ENCODE data around the gene TIGD2.
A peak's percentile ranks its signal among the peaks of the same experiment; 100 is the strongest.

TIGD2 gene

DNA sequence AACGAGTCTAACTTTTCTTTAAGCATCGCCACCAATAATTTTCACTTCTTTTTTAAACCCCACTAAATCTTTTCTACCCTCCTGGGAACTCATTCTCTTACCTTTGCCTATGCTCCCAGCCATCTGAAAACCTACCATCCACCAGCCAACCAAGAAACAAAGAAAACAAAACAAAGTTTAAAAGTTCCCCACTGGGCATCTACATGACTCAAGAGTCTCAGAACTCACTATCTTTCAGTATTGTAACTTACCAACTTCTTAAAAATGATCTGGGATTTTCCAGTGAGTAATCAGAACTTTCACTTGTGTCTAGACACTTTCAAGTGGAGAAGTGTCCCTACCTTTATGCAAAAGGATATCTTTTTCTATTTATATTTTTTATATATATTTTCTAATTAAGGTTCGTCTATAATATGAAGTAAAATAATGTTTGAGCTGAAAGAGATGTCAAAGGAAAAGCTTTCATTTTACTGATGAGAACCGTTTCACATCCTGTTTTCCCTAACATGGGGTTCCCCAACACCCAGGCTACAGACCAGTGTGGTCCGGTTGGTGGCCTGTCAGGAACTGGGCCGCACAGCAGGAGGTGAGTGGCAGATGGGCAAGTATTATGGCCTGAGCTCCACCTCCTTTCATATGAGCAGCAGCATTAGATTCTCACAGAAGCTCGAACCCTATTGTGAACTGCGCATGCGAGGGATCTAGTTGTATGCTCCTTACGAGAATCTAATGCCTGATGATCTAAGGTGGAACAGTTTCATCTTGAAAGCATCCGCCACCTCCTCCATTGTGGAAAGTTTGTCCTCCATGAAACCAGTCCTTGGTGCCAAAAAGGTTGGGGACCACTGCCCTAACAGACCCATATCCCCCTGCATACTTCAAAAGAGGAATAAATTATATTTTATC is 9.8 kb upstream of the TIGD2 start:
- ChIA-PET POLR2A (no interaction called here), CTCF (no interaction called here)
- TF ChIP-seq NFRKB (IDR thresholded peaks at IDR 0.05): no peak
- no peak for TF ChIP-seq ARNT (IDR thresholded peaks at IDR 0.05)
- no peak for TF ChIP-seq PKNOX1 (IDR thresholded peaks at IDR 0.05)
- no peak for DNase-seq (ENCODE audit: extremely low spot score)

- POLR2A ChIA-PET: no interaction called here
- TF ChIP-seq LEF1 (IDR thresholded peaks at IDR 0.05; ENCODE audit: borderline replicate concordance) (no peak), SUZ12 (IDR thresholded peaks at IDR 0.05) (no peak), ELF4 (IDR thresholded peaks at IDR 0.05) (no peak), L3MBTL2 (conservative IDR thresholded peaks at IDR 0.05) (no peak), PKNOX1 (IDR thresholded peaks at IDR 0.05) (no peak), BHLHE40 (IDR thresholded peaks at IDR 0.05; ENCODE audit: borderline replicate concordance) (no peak), TARDBP (IDR thresholded peaks at IDR 0.05) (no peak)
- CTCF ChIA-PET: no interaction called here
- no peak for DNase-seq (ENCODE audit: extremely low spot score)
Measured at GRCh38 chr4:89105726-89106125, 5.6 kb upstream of the TIGD2 start.

GRCh38 chr4:89108091-89108490 is 3.2 kb upstream of the TIGD2 start:
- DNase-seq (ENCODE audit: extremely low spot score): no peak
- TF ChIP-seq SP1 (IDR thresholded peaks at IDR 0.05) (no peak), PKNOX1 (IDR thresholded peaks at IDR 0.05) (no peak), LEF1 (IDR thresholded peaks at IDR 0.05; ENCODE audit: borderline replicate concordance) (no peak), ZNF384 (IDR thresholded peaks at IDR 0.05) (no peak), HDGF (IDR thresholded peaks at IDR 0.05; ENCODE audit: borderline replicate concordance) (no peak), ARNT (IDR thresholded peaks at IDR 0.05) (no peak), CTBP1 (IDR thresholded peaks at IDR 0.05; ENCODE audit: borderline replicate concordance) (no peak), TARDBP (IDR thresholded peaks at IDR 0.05) (no peak), FOXM1 (IDR thresholded peaks at IDR 0.05; ENCODE audit: borderline replicate concordance) (no peak), BHLHE40 (IDR thresholded peaks at IDR 0.05; ENCODE audit: borderline replicate concordance) (no peak), L3MBTL2 (conservative IDR thresholded peaks at IDR 0.05) (no peak), SUZ12 (IDR thresholded peaks at IDR 0.05) (no peak), NFRKB (IDR thresholded peaks at IDR 0.05) (no peak), FOXA1 (IDR thresholded peaks at IDR 0.05) (no peak), FOXK2 (IDR thresholded peaks at IDR 0.05) (no peak), ELF4 (IDR thresholded peaks at IDR 0.05) (no peak)
- ChIA-PET POLR2A (interaction anchor here (0.8 kb wide), 1 partner anchor 14 kb away, joined by 3 read pairs; no protein-coding TSS in a partner anchor), CTCF (no interaction called here)

GRCh38 chr4:89109841-89110540 is 1.3 kb upstream of the TIGD2 start:
- no peak for TF ChIP-seq LEF1 (IDR thresholded peaks at IDR 0.05; ENCODE audit: borderline replicate concordance)
- DNase-seq (ENCODE audit: extremely low spot score): no peak
- ChIA-PET CTCF (interaction anchor here (0.6 kb wide), 1 partner anchor 85 kb away, joined by 3 read pairs; no protein-coding TSS in a partner anchor), POLR2A (no interaction called here)

- POLR2A ChIA-PET: no interaction called here
- CTCF ChIA-PET: interaction anchor here (0.6 kb wide), 1 partner anchor 86 kb away, joined by 3 read pairs; no protein-coding TSS in a partner anchor
- TF ChIP-seq FOXK2 (IDR thresholded peaks at IDR 0.05) (no peak), PKNOX1 (IDR thresholded peaks at IDR 0.05) (0 out of 2 replicates have a peak, but pooled peaks have one; percentile 4)
- no peak for DNase-seq (ENCODE audit: extremely low spot score)
Measured at GRCh38 chr4:89110541-89110985, 770 bp upstream of the TIGD2 start.

DNA sequence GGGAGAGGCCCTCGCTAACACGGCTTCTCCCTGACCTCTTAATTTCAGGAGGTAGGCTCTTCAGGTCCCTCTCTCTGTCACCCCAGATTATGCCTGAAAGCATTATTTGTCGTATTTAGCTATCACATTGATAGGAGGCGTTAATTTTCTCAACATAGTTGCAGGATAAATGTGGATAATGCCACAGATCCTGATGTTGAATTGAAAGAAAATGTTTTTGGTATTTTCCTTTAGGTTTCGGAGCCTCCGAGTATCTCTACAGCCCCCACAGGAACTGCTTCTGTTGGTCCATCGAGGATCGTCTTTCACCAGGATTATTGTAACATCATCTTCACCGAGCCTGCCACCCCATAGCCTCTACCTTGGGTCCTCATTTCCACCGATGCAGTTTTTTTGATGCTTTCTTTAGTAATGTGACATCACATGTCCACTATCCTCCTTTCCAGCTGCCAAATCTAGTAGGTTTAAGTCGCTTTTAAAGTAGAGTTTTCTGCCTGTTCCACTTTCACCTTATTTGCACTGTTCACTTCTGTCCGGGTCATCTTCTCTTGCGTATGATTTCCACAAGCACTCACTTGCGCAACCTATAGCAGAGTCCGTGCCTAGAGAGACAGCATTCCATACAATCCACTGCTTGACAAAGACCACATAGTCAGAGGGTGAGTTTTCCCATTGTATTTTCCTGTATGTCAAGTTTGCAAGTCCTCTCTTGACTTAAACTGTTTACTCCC is 665 bp downstream of the TIGD2 start:
- CTCF ChIA-PET: interaction anchor here (0.6 kb wide), 1 partner anchor 581 kb away, joined by 3 read pairs; no protein-coding TSS in a partner anchor
- DNase-seq (ENCODE audit: extremely low spot score): no peak
- TF ChIP-seq HDGF (IDR thresholded peaks at IDR 0.05; ENCODE audit: borderline replicate concordance): no peak
- TF ChIP-seq FOXA1 (IDR thresholded peaks at IDR 0.05): no peak
- TF ChIP-seq L3MBTL2 (conservative IDR thresholded peaks at IDR 0.05): no peak
- no peak for TF ChIP-seq CTBP1 (IDR thresholded peaks at IDR 0.05; ENCODE audit: borderline replicate concordance)
- no peak for TF ChIP-seq BHLHE40 (IDR thresholded peaks at IDR 0.05; ENCODE audit: borderline replicate concordance)
- TF ChIP-seq NFRKB (IDR thresholded peaks at IDR 0.05): no peak
- no peak for TF ChIP-seq ELF4 (IDR thresholded peaks at IDR 0.05)
- TF ChIP-seq SP1 (IDR thresholded peaks at IDR 0.05): no peak
- no peak for TF ChIP-seq SUZ12 (IDR thresholded peaks at IDR 0.05)
- POLR2A ChIA-PET: interaction anchor here (0.6 to 0.9 kb wide), 2 partner anchors 56 to 61 kb away, joined by 3 read pairs; no protein-coding TSS in a partner anchor

All from HEK293T (cell line).